LNCaP clone FGC (cell line): ENCODE results near the gene RAPGEF2.

ENCODE experiments used
- DNase-seq: peaks from one replicate; pipeline ENCODE4 v3.0.0-alpha.2; 2011; ENCODE audit warnings: low read depth
- H3K4me3 ChIP-seq: 2 replicates; pipeline ENCODE4 v1.5.1; 2011; ENCODE audit warnings: mild to moderate bottlenecking, low read depth, low read length, control low read depth
- TF ChIP-seq, protein P1 (sequence below): IDR thresholded peaks from 2 replicates; pipeline ENCODE4 v1.5.1; 2012; ENCODE audit warnings: mild to moderate bottlenecking; ENCODE audit not compliant: control insufficient read depth, insufficient read depth; ENCODE audit errors: extremely low read depth

RAPGEF2 gene

DNA sequence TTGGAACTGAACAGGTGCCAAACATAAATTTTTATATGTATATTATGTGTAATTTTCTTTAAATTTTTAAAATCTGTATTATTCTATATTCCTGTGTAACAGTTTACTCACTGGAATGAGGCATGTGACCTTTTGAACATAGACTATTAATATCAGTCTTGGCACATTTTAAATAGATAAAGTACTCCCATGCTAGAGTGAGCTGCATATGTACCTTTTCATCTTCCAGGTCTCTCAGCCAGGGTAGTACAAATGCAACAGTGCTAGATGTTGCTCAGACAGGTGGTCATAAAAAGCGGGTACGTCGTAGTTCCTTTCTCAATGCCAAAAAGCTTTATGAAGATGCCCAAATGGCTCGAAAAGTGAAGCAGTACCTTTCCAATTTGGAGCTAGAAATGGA is 242.0 kb downstream of the RAPGEF2 start:
- no peak overlapping the region for H3K4me3 ChIP-seq
- DNase-seq = no peak
- TF ChIP-seq, protein P1, sequence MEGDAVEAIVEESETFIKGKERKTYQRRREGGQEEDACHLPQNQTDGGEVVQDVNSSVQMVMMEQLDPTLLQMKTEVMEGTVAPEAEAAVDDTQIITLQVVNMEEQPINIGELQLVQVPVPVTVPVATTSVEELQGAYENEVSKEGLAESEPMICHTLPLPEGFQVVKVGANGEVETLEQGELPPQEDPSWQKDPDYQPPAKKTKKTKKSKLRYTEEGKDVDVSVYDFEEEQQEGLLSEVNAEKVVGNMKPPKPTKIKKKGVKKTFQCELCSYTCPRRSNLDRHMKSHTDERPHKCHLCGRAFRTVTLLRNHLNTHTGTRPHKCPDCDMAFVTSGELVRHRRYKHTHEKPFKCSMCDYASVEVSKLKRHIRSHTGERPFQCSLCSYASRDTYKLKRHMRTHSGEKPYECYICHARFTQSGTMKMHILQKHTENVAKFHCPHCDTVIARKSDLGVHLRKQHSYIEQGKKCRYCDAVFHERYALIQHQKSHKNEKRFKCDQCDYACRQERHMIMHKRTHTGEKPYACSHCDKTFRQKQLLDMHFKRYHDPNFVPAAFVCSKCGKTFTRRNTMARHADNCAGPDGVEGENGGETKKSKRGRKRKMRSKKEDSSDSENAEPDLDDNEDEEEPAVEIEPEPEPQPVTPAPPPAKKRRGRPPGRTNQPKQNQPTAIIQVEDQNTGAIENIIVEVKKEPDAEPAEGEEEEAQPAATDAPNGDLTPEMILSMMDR = no peak

DNA sequence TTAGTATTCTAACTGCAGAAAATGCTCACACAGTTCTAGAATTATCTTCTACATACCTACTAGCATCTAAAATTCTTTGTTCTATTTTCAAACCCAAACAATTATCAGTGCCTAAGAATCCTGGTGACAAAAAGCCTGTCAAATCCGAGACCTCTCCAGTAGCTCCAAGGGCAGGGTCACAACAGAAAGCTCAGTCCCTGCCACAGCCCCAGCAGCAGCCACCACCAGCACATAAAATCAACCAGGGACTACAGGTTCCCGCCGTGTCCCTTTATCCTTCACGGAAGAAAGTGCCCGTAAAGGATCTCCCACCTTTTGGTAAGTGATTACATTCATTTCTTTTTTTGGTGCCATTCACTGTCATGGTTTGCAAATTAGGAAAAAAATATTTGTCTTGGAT is 243.8 kb downstream of the RAPGEF2 start:
- DNase-seq = no peak
- H3K4me3 ChIP-seq = no peak overlapping the region
- TF ChIP-seq, protein P1 = no peak

DNA sequence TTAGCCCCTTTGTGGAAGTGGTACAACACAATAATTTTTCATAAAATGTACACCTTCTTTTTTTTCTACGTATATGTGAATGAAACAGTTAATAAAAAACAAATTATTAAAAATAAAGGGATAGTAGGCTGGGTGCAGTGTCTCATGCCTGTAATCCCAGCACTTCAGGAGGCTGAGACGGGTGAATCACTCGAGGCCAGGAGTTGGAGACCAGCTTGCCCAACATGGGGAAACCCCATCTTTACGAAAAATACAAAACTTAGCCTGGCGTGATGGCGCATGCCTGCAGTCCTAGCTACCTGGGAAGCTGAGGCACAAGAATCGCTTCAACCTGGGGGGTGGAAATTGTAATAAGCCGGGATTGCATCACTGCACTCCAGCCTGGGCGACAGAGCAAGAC is 244.9 kb downstream of the RAPGEF2 start:
- DNase-seq = no peak
- TF ChIP-seq, protein P1 = no peak
- no peak overlapping the region for H3K4me3 ChIP-seq

DNA sequence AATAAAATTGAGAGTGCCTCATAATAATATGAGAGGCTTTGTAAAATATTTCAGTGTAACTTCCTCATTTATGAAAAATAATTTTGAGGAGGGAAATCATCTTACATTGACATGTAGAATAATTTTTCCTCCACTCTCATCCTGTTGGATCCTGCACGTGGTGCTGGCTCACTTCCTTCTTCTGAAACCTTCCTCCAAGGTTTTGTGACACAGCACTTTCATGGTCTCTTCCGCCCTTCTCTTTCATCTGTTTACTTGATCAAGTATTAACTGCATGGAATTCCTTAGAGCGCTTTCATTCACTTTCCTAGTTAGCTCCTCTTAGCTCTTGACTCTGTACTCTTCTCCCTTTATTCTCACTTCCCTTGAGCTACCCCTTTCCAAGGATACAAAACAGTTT is 246.5 kb downstream of the RAPGEF2 start:
- DNase-seq = no peak
- H3K4me3 ChIP-seq = no peak overlapping the region
- TF ChIP-seq, protein P1 = no peak

DNA sequence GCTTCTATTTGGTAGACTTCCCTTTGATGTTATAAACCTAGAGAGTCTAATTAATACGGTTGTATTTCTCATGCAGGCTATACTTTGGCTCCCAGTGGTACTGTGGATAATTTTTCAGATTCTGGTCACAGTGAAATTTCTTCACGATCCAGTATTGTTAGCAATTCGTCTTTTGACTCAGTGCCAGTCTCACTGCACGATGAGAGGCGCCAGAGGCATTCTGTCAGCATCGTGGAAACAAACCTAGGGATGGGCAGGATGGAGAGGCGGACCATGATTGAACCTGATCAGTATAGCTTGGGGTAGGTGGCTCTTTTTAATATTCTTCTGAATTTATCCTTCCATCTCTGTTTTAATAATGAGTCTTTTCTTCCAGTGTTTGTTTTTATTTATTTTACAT is 249.7 kb downstream of the RAPGEF2 start:
- TF ChIP-seq, protein P1 = no peak
- no peak overlapping the region for H3K4me3 ChIP-seq
- no peak for DNase-seq

DNA sequence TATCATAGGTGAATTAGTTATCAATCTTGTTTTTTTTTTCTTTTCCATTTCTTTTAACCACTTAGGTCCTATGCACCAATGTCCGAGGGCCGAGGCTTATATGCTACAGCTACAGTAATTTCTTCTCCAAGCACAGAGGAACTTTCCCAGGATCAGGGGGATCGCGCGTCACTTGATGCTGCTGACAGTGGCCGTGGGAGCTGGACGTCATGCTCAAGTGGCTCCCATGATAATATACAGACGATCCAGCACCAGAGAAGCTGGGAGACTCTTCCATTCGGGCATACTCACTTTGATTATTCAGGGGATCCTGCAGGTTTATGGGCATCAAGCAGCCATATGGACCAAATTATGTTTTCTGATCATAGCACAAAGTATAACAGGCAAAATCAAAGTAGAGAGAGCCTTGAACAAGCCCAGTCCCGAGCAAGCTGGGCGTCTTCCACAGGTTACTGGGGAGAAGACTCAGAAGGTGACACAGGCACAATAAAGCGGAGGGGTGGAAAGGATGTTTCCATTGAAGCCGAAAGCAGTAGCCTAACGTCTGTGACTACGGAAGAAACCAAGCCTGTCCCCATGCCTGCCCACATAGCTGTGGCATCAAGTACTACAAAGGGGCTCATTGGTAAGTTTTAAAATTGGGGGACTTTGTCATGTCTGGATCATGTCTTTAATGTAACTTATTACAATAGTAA is 250.7 kb downstream of the RAPGEF2 start:
- TF ChIP-seq, protein P1 = no peak
- no peak for DNase-seq
- H3K4me3 ChIP-seq = no peak overlapping the region

DNA sequence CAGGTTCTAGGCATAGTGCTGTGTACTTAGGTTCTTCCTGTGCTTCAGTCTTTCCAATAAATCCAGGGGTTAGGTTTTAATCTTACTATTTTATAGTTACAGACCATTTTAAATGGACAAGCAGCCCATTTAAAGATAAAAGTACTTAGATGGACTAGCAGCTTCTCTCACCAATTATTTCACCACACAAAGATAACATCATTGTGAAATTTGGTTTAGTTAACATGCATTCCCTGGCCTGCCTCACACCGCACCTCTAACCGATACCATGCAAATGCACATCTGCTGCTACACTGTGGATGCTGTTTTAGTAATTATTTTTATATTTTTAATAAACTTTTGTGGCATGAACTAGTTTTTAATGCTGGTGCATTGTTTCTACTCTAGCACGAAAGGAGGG is 252.6 kb downstream of the RAPGEF2 start:
- no peak for DNase-seq
- TF ChIP-seq, protein P1 = no peak
- H3K4me3 ChIP-seq = no peak overlapping the region
